GM18867 (cell line): ENCODE data around the gene RAB22A.

Experiments
- ATAC-seq: cut with Tn5 transposase; IDR thresholded peaks from one replicate; pipeline ENCODE4 v1.9.1; 2021; ENCODE audit warnings: mild to moderate bottlenecking, moderate library complexity; ENCODE audit not compliant: unreplicated experiment

RAB22A gene

GRCh38 chr20:58300321-58300720 lies 9.2 kb upstream of the RAB22A start:
- no peak for ATAC-seq

- no peak for ATAC-seq
These were observed 6.0 kb upstream of the RAB22A start for GRCh38 chr20:58303547-58303946.

GRCh38 chr20:58305061-58305460 lies 4.5 kb upstream of the RAB22A start:
- no peak for ATAC-seq

- peak; percentile 37 for ATAC-seq
These were observed 2.9 kb upstream of the RAB22A start for GRCh38 chr20:58306421-58307261.

- no peak for ATAC-seq
These were observed 2.2 kb upstream of the RAB22A start for GRCh38 chr20:58307270-58307669.

- no peak for ATAC-seq
These were observed 1.2 kb upstream of the RAB22A start for GRCh38 chr20:58308290-58308679.

GRCh38 chr20:58308680-58309527 lies 611 bp upstream of the RAB22A start:
- peak; percentile 60 for ATAC-seq

- ATAC-seq, result no peak
These were observed 822 bp downstream of the RAB22A start for GRCh38 chr20:58310291-58310782.

GRCh38 chr20:58312836-58313235 lies 3.3 kb downstream of the RAB22A start:
- no peak for ATAC-seq

- ATAC-seq, result no peak
These were observed 3.9 kb downstream of the RAB22A start for GRCh38 chr20:58313396-58313795.

GRCh38 chr20:58321205-58321604 lies 11.7 kb downstream of the RAB22A start:
- no peak for ATAC-seq

- no peak for ATAC-seq
These were observed 12.6 kb downstream of the RAB22A start for GRCh38 chr20:58322083-58322482.

GRCh38 chr20:58325912-58326311 lies 16.4 kb downstream of the RAB22A start:
- no peak for ATAC-seq

GRCh38 chr20:58327211-58327610 lies 17.7 kb downstream of the RAB22A start:
- no peak for ATAC-seq

GRCh38 chr20:58328836-58329235 lies 19.3 kb downstream of the RAB22A start:
- ATAC-seq, result no peak

- no peak for ATAC-seq
These were observed 20.2 kb downstream of the RAB22A start for GRCh38 chr20:58329711-58330110.

GRCh38 chr20:58330249-58330648 lies 20.7 kb downstream of the RAB22A start:
- ATAC-seq, result no peak

GRCh38 chr20:58330687-58331086 lies 21.2 kb downstream of the RAB22A start:
- no peak for ATAC-seq

GRCh38 chr20:58331961-58332551 lies 22.5 kb downstream of the RAB22A start:
- ATAC-seq, result no peak

- no peak for ATAC-seq
These were observed 30.2 kb downstream of the RAB22A start for GRCh38 chr20:58339741-58340140.

- ATAC-seq, result no peak
These were observed 30.6 kb downstream of the RAB22A start for GRCh38 chr20:58340151-58340550.
